IgD-negative memory B cell (primary cell): ENCODE results near the gene C16orf87. TPM values are rescaled to one million over a fixed set of nuclear protein-coding genes. Genes with fewer than 3 reads are reported as not detected.

Source experiments
- H3K27ac Mint-ChIP-seq, 3 donors: one replicate each; pipeline ENCODE4 v1.8.0; 2020 to 2022; ENCODE audit warnings: mild to moderate bottlenecking in 3 of 3, mixed read lengths in 3 of 3, moderate library complexity in 1 of 3
- H3K27me3 Mint-ChIP-seq: one replicate; pipeline ENCODE4 v1.8.0; 2021; ENCODE audit warnings: mixed read lengths
- H3K36me3 Mint-ChIP-seq: one replicate; pipeline ENCODE4 v1.8.0; 2020; ENCODE audit warnings: mild to moderate bottlenecking, mixed read lengths
- H3K4me1 Mint-ChIP-seq, 3 donors: one replicate each; pipeline ENCODE4 v1.8.0; 2020 to 2022; ENCODE audit warnings: mixed read lengths in 3 of 3, mild to moderate bottlenecking in 1 of 3
- H3K4me3 Mint-ChIP-seq, 4 donors: one replicate each; pipeline ENCODE4 v1.8.0; 2020 to 2022; ENCODE audit warnings: mild to moderate bottlenecking in 4 of 4, mixed read lengths in 4 of 4, moderate library complexity in 3 of 4
- H3K9me3 Mint-ChIP-seq, 3 donors: one replicate each; pipeline ENCODE4 v1.8.0; 2020 to 2021; ENCODE audit warnings: mixed read lengths in 3 of 3, mild to moderate bottlenecking in 1 of 3
- polyA plus RNA-seq: library from polyadenylated mRNA; unstranded; fragments of 300-500 nt; fragmentation: Illumina TruSeq; gene quantifications from one replicate; pipeline ENCODE4 v1.2.3, GENCODE V29; 2021

C16orf87 gene
- polyA plus RNA-seq, 1 donor from 2014 or later, result 14.5 TPM

DNA sequence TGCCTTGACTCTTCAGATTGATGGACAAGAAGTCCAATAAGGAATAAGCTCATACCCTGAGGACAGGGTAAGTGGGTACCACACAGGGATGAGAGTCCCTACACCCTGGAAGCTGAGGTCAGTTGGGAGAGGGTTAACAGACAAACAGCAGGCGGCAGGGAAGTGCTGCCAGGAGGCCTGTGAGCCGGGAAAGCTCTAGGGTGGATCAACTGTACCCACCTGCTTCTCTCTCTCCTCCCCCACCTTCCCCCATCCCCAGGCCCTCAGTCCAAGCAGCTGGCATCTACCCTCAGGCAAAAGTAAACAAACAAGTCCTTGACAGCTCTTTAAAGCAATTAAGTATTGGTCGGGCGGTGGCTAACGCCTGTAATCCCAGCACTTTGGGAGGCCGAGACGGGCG lies 62.2 kb downstream of the C16orf87 start:
- Mint-ChIP-seq H3K9me3 (no peaks in the 10 kb centered on the region), H3K4me3 (no peak overlapping the region), H3K4me1 (peaks cover 2 to 6% (median 5%) of the 10 kb centered on the region in 3 donors), H3K27ac (no peak overlapping the region), H3K27me3 (no peaks in the 10 kb centered on the region), H3K36me3 (peaks cover 6% of the 10 kb centered on the region)

DNA sequence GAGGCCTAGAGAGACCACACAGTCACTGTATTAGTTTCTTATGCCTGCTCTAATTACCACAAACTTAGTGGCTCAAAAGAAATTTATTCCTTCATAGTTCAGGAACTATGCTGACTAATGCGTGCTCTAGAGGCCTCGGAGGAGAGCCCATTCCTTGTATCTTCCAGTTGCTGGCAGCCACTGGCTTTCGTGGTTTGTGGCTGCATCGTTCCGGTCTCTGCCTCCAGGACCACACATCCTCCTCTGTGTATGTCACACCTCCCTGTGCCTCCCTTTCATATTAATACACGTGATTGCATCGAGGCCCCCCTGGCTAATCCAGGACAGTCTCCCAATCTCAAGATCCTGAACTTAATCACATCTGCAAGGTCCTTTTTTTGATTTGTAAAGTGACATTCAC lies 65.9 kb downstream of the C16orf87 start:
- H3K4me1 Mint-ChIP-seq, result peaks cover 2 to 6% (median 4%) of the 10 kb centered on the region in 3 donors
- no peak overlapping the region for H3K27ac Mint-ChIP-seq
- no peaks in the 10 kb centered on the region for H3K9me3 Mint-ChIP-seq
- H3K4me3 Mint-ChIP-seq, result no peak overlapping the region
- peaks cover 3% of the 10 kb centered on the region for H3K27me3 Mint-ChIP-seq
- H3K36me3 Mint-ChIP-seq, result peaks cover 4% of the 10 kb centered on the region

DNA sequence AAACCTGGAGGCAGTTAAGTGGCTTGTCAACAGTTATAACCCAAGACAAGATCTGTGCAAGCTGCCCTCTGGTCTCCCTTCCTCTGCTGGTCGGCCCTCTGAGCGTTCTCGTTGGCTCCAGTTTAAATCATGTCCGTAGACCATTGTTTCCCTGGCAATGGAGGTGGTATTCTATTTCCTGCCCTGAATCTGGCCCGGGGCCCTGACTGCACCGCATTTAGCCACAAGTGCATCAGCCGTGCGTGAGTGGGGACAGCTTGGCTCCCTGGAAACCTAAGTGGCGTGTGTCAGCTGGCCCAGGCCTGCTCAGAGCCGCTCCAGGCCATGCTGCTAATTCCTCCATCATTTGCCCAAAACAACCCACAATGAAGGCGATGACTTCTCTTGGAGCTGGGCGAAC lies 67.8 kb downstream of the C16orf87 start:
- Mint-ChIP-seq H3K9me3 (no peaks in the 10 kb centered on the region), H3K36me3 (peaks cover 4% of the 10 kb centered on the region), H3K27ac (no peak overlapping the region), H3K4me1 (peaks cover 0 to 4% (median 2%) of the 10 kb centered on the region in 3 donors), H3K27me3 (peaks cover 7% of the 10 kb centered on the region), H3K4me3 (peak overlapping the region in 1 of 4 donors; percentile 55)

DNA sequence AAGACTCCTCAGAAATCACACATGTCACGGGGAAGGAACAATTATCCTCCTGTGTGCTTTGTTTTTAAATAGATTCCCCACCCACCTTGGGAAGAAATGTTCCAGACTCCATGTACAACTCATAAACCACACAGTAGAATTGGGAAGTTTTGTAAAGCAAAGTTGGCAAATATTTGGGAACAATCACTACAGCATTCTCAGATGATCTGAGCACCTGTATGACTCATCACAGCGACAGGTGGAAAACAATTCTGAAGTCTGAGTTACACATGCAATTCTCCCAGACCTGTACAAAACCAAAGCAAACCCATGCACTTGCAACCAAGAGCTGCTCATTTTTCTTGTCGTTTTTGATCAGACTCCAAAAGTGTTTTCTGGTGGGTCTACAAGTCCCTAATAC lies 68.4 kb downstream of the C16orf87 start:
- peaks cover 7% of the 10 kb centered on the region for H3K27me3 Mint-ChIP-seq
- H3K36me3 Mint-ChIP-seq, result peaks cover 2% of the 10 kb centered on the region
- H3K27ac Mint-ChIP-seq, result no peak overlapping the region
- H3K4me3 Mint-ChIP-seq, result no peak overlapping the region
- H3K4me1 Mint-ChIP-seq, result peaks cover 0 to 4% (median 2%) of the 10 kb centered on the region in 3 donors
- no peaks in the 10 kb centered on the region for H3K9me3 Mint-ChIP-seq

DNA sequence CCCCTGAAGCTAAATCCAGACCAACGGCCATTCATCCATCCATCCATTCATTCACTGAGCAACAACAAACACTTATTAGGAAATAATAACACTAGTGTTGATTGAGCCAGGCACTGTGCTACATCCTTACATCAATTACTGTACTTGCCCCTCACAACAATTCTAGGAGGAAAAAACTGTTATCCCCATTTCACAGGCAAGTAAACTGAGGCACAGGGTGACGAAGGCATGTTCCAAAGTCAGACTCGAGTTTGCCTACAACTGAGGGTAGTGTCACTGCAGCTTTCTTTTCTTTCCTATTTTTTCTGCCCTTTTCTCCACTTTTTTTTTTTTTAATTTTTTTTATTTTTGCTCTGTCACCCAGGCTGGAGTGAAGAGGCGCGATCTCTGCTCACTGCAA lies 71.7 kb downstream of the C16orf87 start:
- peaks cover 0 to 6% (median 4%) of the 10 kb centered on the region in 3 donors for H3K4me1 Mint-ChIP-seq
- H3K36me3 Mint-ChIP-seq, result no peaks in the 10 kb centered on the region
- no peaks in the 10 kb centered on the region for H3K9me3 Mint-ChIP-seq
- H3K4me3 Mint-ChIP-seq, result no peak overlapping the region
- no peak overlapping the region for H3K27ac Mint-ChIP-seq
- H3K27me3 Mint-ChIP-seq, result peaks cover 7% of the 10 kb centered on the region

DNA sequence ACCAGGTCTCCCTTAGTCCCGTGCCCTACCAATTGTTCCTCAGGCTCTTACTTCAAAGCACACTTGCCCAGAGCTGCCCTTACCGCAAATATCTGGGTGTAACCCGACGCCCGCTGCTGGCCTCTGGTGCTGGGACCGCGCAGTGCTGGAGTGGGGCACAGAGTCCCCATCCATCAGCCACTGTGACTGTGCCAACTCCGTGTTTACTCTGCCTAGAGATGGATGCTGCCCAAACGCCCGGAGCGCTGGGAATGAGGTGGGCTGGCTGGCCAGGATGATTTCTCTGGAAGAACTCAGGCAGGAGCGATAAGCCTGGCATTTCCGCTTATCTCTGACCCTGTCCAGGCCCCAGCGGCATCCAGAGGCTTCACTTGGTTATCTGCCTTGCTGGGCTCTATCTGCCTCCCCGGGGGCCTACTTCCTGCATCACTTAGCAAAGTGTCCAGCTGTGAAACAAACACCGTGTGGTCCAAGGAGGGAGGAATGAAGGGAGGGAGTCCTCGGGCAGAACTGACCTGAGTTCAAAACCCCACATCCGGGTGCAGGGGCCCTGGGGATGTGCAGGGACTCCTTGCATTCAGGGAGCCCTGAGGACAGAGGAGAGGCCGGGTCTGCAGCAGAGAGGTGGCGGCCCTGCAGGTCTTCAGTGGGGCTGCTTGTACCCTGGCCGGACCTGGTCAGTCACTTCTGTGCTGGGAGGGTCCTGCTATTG lies 73.5 kb downstream of the C16orf87 start:
- H3K36me3 Mint-ChIP-seq, result no peaks in the 10 kb centered on the region
- H3K9me3 Mint-ChIP-seq, result no peaks in the 10 kb centered on the region
- no peak overlapping the region for H3K4me3 Mint-ChIP-seq
- peaks cover 0 to 8% (median 6%) of the 10 kb centered on the region in 3 donors for H3K4me1 Mint-ChIP-seq
- peaks cover 7% of the 10 kb centered on the region for H3K27me3 Mint-ChIP-seq
- H3K27ac Mint-ChIP-seq, result no peak overlapping the region

DNA sequence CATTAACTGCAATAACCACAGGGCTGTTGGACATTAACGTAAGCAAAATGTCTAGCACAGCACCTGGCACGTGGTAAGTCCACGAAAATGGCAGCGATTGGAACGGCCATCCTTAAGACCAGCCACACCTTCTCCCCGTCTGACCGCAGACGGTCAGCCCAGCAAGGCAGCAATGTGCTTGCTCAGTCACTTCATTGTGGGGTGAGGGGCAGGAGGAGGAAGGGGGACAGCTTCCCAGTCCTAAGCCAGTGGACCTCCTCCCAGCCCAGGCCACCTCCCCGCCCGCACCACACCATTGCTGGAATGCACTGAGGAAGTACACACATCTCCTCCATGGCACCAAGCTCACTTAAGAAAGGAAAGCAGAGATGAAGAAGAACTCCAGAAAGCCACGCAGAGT lies 74.2 kb downstream of the C16orf87 start:
- no peaks in the 10 kb centered on the region for H3K36me3 Mint-ChIP-seq
- H3K4me3 Mint-ChIP-seq, result no peak overlapping the region
- H3K27ac Mint-ChIP-seq, result no peak overlapping the region
- peaks cover 7% of the 10 kb centered on the region for H3K27me3 Mint-ChIP-seq
- H3K9me3 Mint-ChIP-seq, result no peaks in the 10 kb centered on the region
- H3K4me1 Mint-ChIP-seq, result peaks cover 0 to 8% (median 6%) of the 10 kb centered on the region in 3 donors

DNA sequence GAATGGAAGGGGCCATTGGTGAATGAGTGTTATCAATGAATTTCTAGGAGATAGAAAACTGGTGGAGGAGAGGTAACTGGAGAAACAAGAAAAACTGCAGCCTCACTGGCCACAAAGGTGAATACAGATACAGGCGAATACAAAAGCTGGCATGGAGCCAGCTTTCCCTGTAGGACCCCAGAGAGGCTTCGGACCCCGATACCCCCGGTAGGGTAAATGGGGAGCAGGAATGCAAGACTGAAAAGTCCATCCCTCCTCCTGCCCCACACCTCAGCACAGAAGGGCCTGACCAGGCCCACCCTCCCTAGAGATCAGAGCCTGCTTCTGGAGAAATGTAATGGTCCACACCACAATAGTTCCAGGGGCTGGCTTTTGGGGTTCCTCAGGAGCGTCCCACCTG lies 78.0 kb downstream of the C16orf87 start:
- H3K9me3 Mint-ChIP-seq, result peaks cover 0 to 2% (median 0%) of the 10 kb centered on the region in 3 donors
- no peaks in the 10 kb centered on the region for H3K36me3 Mint-ChIP-seq
- H3K4me3 Mint-ChIP-seq, result no peak overlapping the region
- H3K4me1 Mint-ChIP-seq, result peaks cover 9 to 12% (median 11%) of the 10 kb centered on the region in 3 donors
- H3K27me3 Mint-ChIP-seq, result no peaks in the 10 kb centered on the region
- no peak overlapping the region for H3K27ac Mint-ChIP-seq

DNA sequence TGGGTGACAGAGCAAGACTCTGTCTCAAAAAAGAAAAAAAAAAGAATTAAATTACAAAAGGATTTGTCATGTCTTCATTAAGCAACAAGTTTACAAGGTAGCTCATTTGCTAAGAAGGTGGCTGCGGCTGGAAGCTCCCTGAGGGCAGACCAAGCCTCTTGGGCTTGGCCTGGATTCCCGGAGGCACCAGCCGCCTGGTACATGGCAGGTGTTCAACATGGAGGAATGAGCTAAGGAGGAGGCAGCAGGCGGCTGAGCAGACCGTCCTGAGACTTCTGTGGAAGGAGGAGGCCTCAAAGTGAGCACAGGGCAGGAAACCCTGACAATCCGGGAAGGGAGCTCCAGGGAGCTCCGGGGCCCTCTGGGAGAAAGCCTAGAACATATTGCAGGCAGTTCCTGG lies 79.6 kb downstream of the C16orf87 start:
- H3K27ac Mint-ChIP-seq, result no peak overlapping the region

DNA sequence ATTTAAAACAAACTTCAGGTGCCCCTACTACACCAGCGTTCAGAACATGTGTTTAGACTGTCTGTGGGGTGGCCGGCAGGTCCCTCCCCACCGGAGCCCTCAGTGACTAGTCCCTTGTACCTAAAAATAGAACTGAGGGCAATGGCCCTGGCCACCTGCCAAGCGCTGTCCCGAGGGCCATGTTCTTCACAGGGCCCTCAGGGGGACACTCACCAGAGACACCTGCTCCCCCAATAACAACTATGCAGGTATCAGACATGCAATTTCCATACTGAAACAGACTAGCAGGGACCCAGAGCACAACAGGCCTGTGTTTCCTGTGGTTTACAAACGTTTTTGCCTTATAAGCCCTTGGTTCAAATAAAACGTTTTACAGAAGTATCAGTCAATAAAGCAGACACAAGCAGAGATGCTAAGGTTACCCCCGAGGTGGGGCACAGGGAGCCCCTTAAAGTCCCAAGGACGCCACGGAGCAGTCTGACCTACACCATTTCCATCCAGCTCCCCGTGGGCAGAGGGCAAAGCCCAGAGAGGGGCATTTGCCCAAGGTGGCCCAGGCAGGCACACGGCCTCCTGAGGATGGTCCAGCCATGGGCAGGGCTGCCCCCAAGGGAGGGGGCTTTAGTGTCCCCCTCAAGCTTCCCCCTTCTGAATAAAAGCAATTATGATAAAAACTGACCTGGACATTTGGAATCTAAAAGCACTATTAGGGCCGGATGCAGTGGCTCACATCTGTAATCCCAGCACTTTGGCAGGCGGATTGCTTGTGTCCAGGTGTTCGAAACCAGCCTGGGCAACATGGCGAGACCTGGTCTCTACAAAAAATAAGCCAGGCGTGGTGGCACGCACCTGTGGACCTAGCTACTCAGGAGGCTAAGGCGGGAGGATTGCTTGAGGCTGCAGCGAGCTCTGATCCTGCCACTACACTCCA lies 81.9 kb downstream of the C16orf87 start:
- Mint-ChIP-seq H3K4me3 (no peak overlapping the region), H3K36me3 (no peaks in the 10 kb centered on the region), H3K9me3 (peaks cover 0 to 2% (median 0%) of the 10 kb centered on the region in 3 donors), H3K27me3 (no peaks in the 10 kb centered on the region), H3K4me1 (peaks cover 4 to 13% (median 7%) of the 10 kb centered on the region in 3 donors), H3K27ac (no peak overlapping the region)

More for the DNA sequence above, 79.6 kb downstream of the C16orf87 start:
- H3K9me3 Mint-ChIP-seq, result peaks cover 0 to 2% (median 0%) of the 10 kb centered on the region in 3 donors
- peaks cover 9 to 12% (median 11%) of the 10 kb centered on the region in 3 donors for H3K4me1 Mint-ChIP-seq
- H3K4me3 Mint-ChIP-seq, result peak overlapping the region in 1 of 4 donors; percentile 28
- H3K36me3 Mint-ChIP-seq, result no peaks in the 10 kb centered on the region
- no peaks in the 10 kb centered on the region for H3K27me3 Mint-ChIP-seq

DNA sequence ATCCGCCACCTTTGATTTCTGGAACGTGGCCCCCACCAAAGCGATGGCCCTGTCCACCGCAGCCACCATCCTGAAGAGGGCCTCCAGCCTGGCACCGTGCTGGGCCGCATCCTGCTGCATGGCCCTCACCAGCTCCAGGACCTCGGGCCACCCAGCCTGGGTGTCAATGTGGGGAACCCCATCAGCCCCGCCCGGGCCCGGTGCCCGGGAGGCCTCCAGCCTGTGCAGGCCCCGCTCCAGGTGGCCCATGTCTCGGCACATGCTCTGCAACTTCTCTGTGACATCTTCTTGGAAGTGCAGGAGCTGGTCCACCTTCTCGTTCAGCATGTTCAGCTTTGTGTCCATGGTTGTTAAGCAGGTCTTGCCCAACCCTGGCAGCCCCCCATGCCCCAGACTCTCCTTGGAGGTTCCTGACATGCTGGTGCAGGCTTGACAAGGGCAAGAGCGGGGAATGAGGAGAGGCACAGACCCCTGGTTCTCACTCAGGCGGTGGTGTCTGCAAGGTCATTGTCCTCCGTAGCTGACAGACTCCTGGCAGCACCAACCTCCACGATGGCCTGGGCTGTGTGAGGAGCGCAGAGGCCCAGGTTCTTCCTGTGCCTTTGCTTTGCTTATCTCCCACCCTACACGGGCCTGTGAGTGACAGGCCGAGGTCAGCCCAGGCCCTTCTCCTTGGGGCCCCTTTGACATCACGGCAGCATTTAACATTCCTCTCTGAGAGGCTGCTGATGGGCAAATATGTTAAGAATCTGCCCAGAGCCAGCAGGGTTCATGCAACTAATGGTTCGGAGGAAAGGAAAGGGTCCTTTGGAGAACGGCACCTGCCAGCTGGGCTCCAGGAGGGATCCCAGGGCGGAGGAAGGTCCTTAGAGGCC lies 83.0 kb downstream of the C16orf87 start, which contains the start of gene MYLK3:
MYLK3 (minus strand) TSS at position 568 of the 875 bp plus-strand sequence; CDS start at position 417, 151 bp downstream.
- no peak within 1 kb of the TSS for H3K27ac Mint-ChIP-seq
- peak within 1 kb of the TSS in 1 of 4 donors; percentile 52 for H3K4me3 Mint-ChIP-seq
- no peaks in the 10 kb centered on the region for H3K27me3 Mint-ChIP-seq

DNA sequence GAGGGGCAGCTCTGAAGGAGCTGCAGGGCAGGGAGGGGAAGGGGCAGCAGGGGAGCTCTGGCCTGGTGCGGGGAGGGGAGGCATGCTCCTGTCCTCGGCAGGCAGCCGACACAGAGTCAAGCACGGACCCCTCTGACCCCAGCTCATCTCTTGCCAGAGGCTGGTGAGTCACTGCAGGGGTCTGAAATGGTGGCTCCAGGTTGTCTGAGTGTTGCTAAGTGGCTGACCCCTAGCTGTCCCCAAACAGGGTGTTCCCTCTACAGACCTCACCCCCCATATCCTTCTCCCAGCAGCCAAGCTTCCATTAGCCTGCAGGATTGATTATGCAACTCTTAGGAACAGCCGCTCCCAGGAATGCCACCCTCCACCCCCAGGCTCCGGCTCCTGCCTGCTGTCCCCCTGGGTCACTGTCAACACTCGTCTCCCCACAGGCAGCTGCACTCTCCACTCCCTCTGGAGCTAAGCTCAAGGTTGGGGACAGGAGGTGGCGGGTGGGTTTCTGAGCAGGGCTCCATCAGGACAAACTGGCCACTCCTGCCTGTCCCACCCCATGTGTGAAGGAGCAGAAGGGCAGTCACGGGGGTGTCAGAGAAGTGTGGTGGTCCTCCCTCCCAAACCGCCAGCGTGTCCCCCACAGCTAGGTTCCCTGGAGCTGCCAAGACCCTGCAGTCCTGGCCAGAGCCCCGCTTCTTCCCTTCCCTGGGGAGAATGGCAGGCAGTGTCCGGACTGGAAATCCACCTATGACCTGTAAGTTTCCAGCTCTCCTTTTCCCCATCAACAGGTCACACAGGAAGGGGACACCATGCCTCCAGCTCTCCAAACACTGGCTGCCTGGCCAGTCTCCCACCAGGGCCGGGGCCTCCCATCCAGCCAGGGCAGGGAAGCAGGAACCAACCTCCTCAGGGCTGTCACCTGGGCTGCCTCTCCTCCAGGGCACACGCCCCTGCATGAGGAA lies 83.9 kb downstream of the C16orf87 start:
- no peaks in the 10 kb centered on the region for H3K27me3 Mint-ChIP-seq
- H3K4me1 Mint-ChIP-seq, result peaks cover 13 to 22% (median 16%) of the 10 kb centered on the region in 3 donors
- no peak overlapping the region for H3K4me3 Mint-ChIP-seq
- no peaks in the 10 kb centered on the region for H3K36me3 Mint-ChIP-seq
- peaks cover 0 to 2% (median 0%) of the 10 kb centered on the region in 3 donors for H3K9me3 Mint-ChIP-seq
- no peak overlapping the region for H3K27ac Mint-ChIP-seq

More for the DNA sequence above, 83.0 kb downstream of the C16orf87 start, which contains the start of gene MYLK3:
- Mint-ChIP-seq H3K36me3 (no peaks in the 10 kb centered on the region), H3K4me1 (peaks cover 9 to 21% (median 13%) of the 10 kb centered on the region in 3 donors), H3K9me3 (peaks cover 0 to 2% (median 0%) of the 10 kb centered on the region in 3 donors)
